GM12892 (cell line): ENCODE data around the gene ZIC5.

Source experiments
- POLR2AphosphoS5 ChIP-seq: IDR thresholded peaks from 2 replicates; pipeline ENCODE4 v1.6.1; 2011; ENCODE audit warnings: low read depth, low read length, control low read depth
- TAF1 ChIP-seq: IDR thresholded peaks from 2 replicates; pipeline ENCODE4 v1.6.1; 2011; ENCODE audit warnings: low read depth, mild to moderate bottlenecking, control low read depth, low read length, borderline replicate concordance

DNA sequence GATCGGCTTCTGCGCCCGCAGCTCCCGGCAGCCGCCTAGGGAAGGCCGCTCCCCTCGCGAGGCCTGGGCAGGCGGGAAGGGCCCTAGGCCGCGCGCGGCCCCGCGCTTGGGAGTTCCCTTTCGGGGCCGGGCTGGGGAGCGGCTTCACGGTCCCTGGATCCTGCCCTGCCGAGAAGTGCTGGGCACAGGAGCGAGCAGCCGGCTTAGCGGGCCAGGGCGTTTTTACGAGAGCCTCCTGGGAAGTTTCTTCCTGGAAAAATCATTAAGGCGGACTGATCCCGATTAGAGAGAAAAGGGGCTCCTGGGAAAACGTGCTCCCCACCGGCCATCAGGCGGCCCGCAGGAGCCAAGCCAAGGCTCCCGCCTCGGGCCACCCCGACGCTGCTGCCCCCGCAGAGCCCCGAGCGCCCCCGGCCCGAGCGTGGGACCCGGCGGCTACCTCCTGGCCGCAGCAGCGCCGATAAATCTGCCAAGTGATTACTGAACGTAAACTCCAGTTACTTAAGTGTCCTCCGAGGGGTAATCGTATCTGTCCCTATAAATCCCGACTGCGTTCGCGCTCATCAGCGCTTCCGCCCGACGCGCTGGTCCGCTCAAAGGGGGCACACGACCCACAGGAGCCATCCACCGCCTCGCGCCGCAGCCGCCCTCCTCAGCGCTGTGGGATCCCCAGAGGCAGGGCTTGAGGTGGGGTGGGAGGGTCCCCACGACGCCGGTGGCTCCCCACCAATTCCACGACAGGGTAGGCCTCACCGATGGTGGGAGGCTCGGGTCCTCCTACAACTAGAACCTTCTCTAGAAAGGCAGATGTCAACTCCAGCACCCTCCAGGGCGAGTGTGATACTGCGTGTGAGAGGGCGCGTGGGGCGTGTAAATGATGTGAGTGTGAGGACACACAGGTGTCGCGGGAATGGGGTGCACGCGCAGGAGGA, 2.8 kb downstream of the ZIC5 start:
- TF ChIP-seq TAF1 (no peak), POLR2AphosphoS5 (no peak)
